Embryonic facial prominence (tissue), 1 donor: ENCODE results near the gene SMPD3.
"Not testable (repeated sequence)": the region's sequence is repeated elsewhere in the genome, so short reads cannot be mapped to it uniquely, and the experiment has no call there.

ENCODE experiments used
- DNase-seq: peaks from one replicate; pipeline ENCODE4 v3.0.0-alpha.2; 2016; ENCODE audit errors: extremely low spot score

SMPD3 gene

GRCh38 chr16:68448360-68448970 lies at the start of gene SMPD3:
SMPD3 (minus strand) TSS chr16:68448508; CDS start chr16:68372181, 76,327 bp downstream.
- DNase-seq, result peak; percentile 91

- no peak for DNase-seq
Observed at GRCh38 chr16:68496689-68497088, 48.4 kb upstream of the SMPD3 start.

DNA sequence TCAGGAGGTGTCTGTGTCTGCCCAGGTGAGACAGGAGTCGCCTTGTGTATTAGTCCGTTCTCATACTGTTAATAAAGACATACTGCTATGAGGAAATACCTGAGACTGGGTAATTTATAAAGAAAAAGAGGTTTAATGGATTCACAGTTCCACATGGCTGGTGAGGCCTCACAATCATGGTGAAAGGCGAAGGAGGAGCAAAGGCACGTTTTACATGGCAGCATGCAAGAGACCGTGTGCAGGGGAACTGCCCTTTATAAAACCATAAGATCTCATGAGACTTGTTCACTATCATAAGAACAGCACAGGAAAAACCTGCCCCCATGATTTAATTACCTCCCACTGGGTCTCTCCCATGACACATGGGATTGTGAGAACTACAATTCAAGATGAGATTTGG lies 46.0 kb upstream of the SMPD3 start:
- DNase-seq, result not testable (repeated sequence)

GRCh38 chr16:68493412-68494070 lies 45.2 kb upstream of the SMPD3 start:
- no peak for DNase-seq

- no peak for DNase-seq
Observed at GRCh38 chr16:68492543-68493411, 44.5 kb upstream of the SMPD3 start.

DNA sequence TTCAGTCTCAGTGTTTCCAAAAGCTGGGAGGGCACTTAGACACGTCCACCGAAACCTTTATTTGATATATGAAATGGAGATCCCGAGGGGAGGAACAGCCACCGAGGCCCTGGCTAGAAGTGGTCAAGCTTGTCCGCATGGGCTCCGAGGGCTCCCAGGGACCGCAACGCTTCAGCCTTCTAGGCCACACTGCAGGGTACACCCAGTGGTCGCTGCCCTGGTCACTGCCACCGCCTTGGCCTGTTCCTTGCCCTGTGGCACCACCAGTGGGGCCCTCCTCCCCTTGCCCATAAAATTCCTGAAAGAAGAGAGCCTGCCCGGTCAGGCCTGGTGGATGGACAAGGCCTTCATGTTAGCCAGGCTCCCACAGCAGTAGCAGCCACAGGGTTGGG lies 43.8 kb upstream of the SMPD3 start:
- no peak for DNase-seq

DNA sequence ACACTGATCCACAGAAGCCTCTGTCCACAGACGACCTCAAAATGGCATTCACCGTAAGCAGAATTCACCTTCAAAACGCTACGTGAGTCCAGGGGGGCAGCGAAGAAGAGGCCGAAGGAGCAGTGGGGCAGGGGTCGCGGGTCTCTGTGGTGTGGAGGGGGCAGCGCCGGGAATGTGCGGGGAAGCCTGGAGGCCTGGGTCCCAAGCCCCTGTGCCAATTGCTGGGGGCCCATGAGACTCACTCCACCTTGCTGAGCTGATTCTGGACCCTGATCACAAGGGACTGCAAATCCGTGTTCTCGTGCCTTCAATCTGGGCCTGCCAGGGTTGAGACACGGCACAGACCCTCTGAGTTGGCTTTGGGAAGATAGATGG lies 43.3 kb upstream of the SMPD3 start:
- no peak for DNase-seq

GRCh38 chr16:68490829-68491575 lies 42.7 kb upstream of the SMPD3 start:
- no peak for DNase-seq

GRCh38 chr16:68490358-68490757 lies 42.0 kb upstream of the SMPD3 start:
- no peak for DNase-seq

- DNase-seq, result no peak
Observed at GRCh38 chr16:68488554-68488953, 40.2 kb upstream of the SMPD3 start.

DNA sequence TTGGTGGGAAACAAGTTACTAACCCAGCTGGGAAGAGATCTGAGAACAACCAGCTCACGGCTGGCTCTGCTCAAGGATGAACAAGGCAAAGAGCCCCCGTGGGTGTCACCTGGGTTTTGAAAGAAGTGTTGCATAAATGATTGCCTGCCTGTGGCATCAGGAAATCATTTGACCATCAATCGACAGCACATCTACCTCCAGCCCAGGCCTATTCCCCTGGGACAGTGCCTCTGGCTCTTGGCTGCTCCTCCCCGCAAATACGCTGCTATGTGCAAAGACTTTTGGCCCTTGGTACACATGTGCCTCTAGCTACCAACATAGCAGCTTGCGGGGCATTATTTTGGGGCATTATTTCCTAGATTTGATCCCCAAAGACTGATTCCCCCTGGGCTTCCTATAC lies 39.4 kb upstream of the SMPD3 start:
- no peak for DNase-seq

DNA sequence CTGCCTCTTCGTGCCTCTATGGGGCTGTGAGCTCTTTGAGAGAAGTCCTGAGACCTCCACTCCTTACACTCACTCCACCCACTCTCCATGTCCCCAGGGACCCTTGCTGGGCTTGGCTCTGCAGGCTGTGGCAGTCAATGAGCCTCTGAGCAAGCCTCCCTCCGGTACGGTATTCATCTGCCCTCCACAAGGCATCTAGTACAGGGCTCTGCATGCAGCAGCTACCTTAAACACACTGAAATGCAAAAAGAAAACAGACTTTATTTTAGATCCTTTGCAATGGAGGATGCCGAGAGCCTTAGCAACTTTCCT lies 38.9 kb upstream of the SMPD3 start:
- no peak for DNase-seq

DNA sequence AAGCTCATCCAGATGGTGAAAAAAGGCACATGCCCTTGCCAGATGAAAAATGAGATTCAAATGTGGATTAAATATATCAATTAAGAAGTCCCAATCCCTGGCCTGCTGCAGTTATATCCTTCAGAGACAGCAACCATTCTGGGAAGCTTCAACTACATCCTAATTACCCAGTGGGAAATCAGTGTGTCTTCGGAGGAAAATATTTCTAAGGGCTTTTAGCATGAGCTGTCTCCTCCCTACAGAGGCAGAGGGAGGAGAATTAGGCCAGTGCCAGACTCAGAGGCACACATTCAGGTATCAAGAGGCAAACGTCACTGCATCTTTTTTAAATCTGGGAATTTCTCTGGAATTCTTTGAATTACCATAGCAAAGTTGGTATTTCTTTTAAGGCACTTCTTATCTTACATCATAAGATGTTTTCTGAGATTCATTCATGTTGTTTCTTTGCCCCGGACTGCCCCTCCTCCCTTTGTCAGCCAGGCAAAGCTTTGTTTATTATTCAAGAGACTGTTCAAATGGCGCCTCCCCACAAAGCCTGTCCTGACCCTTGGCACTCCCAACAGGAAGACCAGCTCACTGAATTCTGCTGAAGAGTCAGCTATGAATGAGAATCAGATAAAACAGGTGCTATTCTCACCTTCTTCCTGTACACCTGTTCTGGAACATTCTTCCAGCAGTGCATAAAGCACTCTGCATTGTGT lies 38.3 kb upstream of the SMPD3 start:
- DNase-seq, result no peak

GRCh38 chr16:68481636-68482035 lies 33.3 kb upstream of the SMPD3 start:
- DNase-seq, result no peak

DNA sequence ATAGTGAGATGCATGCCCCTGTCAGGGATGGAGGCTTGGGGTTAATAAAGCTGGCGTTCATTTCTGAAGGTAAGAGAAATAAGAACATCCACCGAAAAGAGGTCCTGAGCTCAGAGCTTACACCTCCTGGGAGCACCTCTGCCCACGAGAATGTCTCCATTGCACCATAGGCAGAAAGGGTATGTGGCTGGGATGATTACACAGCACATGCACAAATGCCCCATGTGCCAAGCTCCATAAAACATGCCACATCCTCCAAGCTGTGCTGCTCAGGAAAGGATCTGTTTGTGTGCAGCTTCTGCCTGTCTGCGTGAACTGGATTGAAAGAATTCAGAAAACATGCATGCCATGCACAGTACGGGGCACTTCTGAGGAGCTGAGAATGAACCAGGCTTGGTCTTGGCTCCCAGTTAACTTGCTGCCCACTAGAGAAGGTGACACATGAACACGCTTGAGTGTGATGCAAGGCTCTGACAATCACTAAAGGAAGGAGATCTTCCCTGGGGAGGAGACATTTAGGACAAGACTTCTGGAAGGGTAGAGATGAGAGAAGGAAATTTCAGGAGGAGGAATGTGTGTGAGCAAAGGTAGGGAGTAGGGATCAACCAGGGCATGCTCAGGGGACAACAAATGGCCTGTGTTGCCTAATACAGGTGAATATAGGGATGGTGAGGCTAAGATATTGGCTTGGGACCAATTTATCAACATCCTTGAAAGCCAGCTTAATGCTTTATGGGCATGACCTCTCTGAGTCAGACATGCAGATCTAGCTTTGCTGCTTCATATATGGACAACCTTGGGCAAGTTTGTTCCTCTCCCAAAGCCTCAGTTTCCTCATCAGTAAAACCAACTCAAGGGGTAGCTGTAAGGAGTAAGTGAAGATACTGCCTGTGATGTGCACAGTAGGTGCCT lies 32.0 kb upstream of the SMPD3 start:
- no peak for DNase-seq

- DNase-seq, result no peak
Observed at GRCh38 chr16:68479271-68479670, 31.0 kb upstream of the SMPD3 start.

DNA sequence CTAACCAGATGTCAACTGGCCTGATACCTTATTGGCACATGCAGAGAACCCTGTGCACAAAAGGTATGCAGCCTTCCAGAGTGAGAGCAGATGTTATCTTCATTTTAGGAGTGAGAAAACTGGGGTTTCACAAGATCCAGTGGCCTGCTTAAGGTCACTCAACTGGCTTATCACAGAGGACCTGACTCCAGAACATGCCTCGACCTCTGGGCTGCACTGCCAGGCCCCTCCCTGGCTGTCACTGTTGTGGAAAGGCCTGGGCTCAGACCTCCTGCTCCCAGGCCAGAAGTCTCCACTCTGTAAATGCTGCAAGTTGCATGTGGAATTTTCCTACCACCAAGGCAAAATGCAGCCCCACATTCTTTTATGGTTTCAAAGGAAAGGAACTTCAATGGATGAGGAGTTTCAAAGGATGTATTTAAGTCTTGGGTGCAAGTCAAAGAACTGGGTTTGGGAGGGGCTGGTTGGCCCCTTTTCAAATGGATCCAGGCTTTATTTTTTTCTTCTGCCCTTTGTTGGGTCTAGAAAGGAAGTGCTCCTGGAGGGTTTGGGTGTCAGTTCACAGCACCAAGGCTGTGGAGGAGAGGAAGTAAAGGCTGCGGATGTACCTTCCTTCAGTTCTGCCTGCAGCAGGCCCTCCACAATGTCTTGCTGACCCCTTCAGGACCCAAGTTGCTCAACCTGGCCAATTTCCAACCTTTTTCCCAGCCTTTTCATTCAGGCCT lies 30.4 kb upstream of the SMPD3 start:
- DNase-seq, result no peak

- no peak for DNase-seq
Observed at GRCh38 chr16:68475071-68475470, 26.8 kb upstream of the SMPD3 start.

- DNase-seq, result no peak
Observed at GRCh38 chr16:68473358-68474070, 25.2 kb upstream of the SMPD3 start.
